PC-9 (cell line): ENCODE results near the gene CLBA1.

ENCODE experiments used
- CTCF ChIP-seq: fragments of 200-600 bp; sonication (generic); conservative IDR thresholded peaks from 2 replicates; pipeline ENCODE4 v1.6.1; 2017; ENCODE audit warnings: mixed run types, antibody characterized with exemption, mild to moderate bottlenecking, moderate library complexity
- EZH2 ChIP-seq: fragments of 200-600 bp; sonication (generic); IDR thresholded peaks from 2 replicates; pipeline ENCODE4 v1.8.0; 2017; ENCODE audit warnings: antibody characterized with exemption, low read depth

GRCh38 chr14:105006831-105007592, 21.4 kb downstream of the CLBA1 start:
- TF ChIP-seq CTCF (no peak), EZH2 (no peak)
